CD14-positive monocyte (primary cell): Measurements from ENCODE around the gene MUC6. TPM values are rescaled to one million over a fixed set of nuclear protein-coding genes. Genes with fewer than 3 reads are reported as not detected.

Experiments used
- DNase-seq, 3 donors: peaks; one replicate each; pipeline ENCODE4 v3.0.0-alpha.2; 2011 to 2022
- H2AFZ ChIP-seq: 2 replicates; pipeline ENCODE4 v1.6.0; 2012; ENCODE audit warnings: mild to moderate bottlenecking, low read depth, low read length, inconsistent platforms; ENCODE audit not compliant: insufficient read depth, poor library complexity, severe bottlenecking
- H3K27ac ChIP-seq, 2 donors: 1 replicate in 1 of 2; 2 replicates in 1 of 2; pipeline ENCODE4 v1.5.1; 2012 to 2013; ENCODE audit warnings: low read length in 2 of 2, control low read depth in 1 of 2, inconsistent platforms in 1 of 2, low read depth in 1 of 2, mild to moderate bottlenecking in 1 of 2
- H3K27me3 ChIP-seq, 2 donors: one replicate each; pipeline versions ENCODE4 v1.6.0 to v1.6.1; 2011 to 2013; ENCODE audit warnings: low read length in 2 of 2; ENCODE audit not compliant: control insufficient read depth in 2 of 2, insufficient read depth in 2 of 2
- H3K36me3 ChIP-seq, 2 donors: replicated peaks in 1 of 2; 1 replicate in 1 of 2; 2 replicates in 1 of 2; pipeline versions ENCODE4 v1.5.1 to v1.6.1; 2012 to 2013; ENCODE audit warnings: low read length in 2 of 2, control low read depth in 1 of 2, inconsistent platforms in 1 of 2, mild to moderate bottlenecking in 1 of 2; ENCODE audit not compliant: insufficient read depth in 2 of 2, control insufficient read depth in 1 of 2
- H3K4me1 ChIP-seq, 2 donors: 1 replicate in 1 of 2; 2 replicates in 1 of 2; pipeline versions ENCODE4 v1.5.1 to v1.6.1; 2012 to 2013; ENCODE audit warnings: low read length in 2 of 2, control low read depth in 1 of 2, inconsistent platforms in 1 of 2, mild to moderate bottlenecking in 1 of 2, moderate library complexity in 1 of 2; ENCODE audit not compliant: insufficient read depth in 2 of 2, control insufficient read depth in 1 of 2
- H3K4me2 ChIP-seq: replicated peaks from 2 replicates; pipeline ENCODE3; 2012; ENCODE audit warnings: low read length, moderate library complexity, mild to moderate bottlenecking; ENCODE audit not compliant: poor library complexity, severe bottlenecking; ENCODE audit errors: extremely low read depth
- H3K4me3 ChIP-seq, 3 experiments: fragments of 200-600 bp in 1 of 3; sonication (generic) in 1 of 3; replicated peaks in 1 of 3; 1 replicate in 2 of 3; 2 replicates in 1 of 3; pipeline ENCODE4 v1.5.1; 2011 to 2013; ENCODE audit warnings: low read length in 3 of 3, mild to moderate bottlenecking in 3 of 3, control low read depth in 2 of 3, low read depth in 2 of 3, inconsistent platforms in 1 of 3, moderate library complexity in 1 of 3
- H3K79me2 ChIP-seq: 2 replicates; pipeline ENCODE4 v1.6.0; 2012; ENCODE audit warnings: mild to moderate bottlenecking, control low read depth, inconsistent platforms, low read length, moderate library complexity; ENCODE audit not compliant: insufficient read depth
- H3K9ac ChIP-seq: 2 replicates; pipeline ENCODE4 v1.6.0; 2017; ENCODE audit warnings: low read length, mild to moderate bottlenecking; ENCODE audit not compliant: insufficient read depth, poor library complexity, severe bottlenecking
- H3K9me3 ChIP-seq, 2 donors: replicated peaks in 1 of 2; 1 replicate in 1 of 2; 2 replicates in 1 of 2; pipeline versions ENCODE4 v1.5.1 to v1.6.1; 2012 to 2013; ENCODE audit warnings: low read length in 2 of 2, control low read depth in 1 of 2; ENCODE audit not compliant: control insufficient read depth in 1 of 2, insufficient read depth in 1 of 2
- H4K20me1 ChIP-seq: 2 replicates; pipeline ENCODE4 v1.6.0; 2012; ENCODE audit warnings: mild to moderate bottlenecking, low read length, control low read depth, moderate library complexity; ENCODE audit not compliant: insufficient read depth
- H3K27ac Mint-ChIP-seq, 7 donors: one replicate each; pipeline ENCODE4 v1.8.0; 2020; ENCODE audit warnings: mild to moderate bottlenecking in 7 of 7, mixed read lengths in 7 of 7, moderate library complexity in 6 of 7, inconsistent platforms in 2 of 7
- H3K27me3 Mint-ChIP-seq, 3 donors: one replicate each; pipeline ENCODE4 v1.8.0; 2021 to 2022; ENCODE audit warnings: low read depth in 3 of 3, mild to moderate bottlenecking in 3 of 3, mixed read lengths in 3 of 3, moderate library complexity in 3 of 3, inconsistent platforms in 1 of 3
- H3K36me3 Mint-ChIP-seq, 2 donors: one replicate each; pipeline ENCODE4 v1.8.0; 2020; ENCODE audit warnings: mixed read lengths in 2 of 2, inconsistent platforms in 1 of 2, mild to moderate bottlenecking in 1 of 2
- H3K4me1 Mint-ChIP-seq: one replicate; pipeline ENCODE4 v1.8.0; 2020; ENCODE audit warnings: mild to moderate bottlenecking, mixed read lengths
- H3K4me3 Mint-ChIP-seq, 2 donors: one replicate each; pipeline ENCODE4 v1.8.0; 2020; ENCODE audit warnings: mild to moderate bottlenecking in 2 of 2, mixed read lengths in 2 of 2, moderate library complexity in 1 of 2
- H3K9me3 Mint-ChIP-seq, 7 donors: one replicate each; pipeline ENCODE4 v1.8.0; 2020 to 2022; ENCODE audit warnings: mixed read lengths in 7 of 7, mild to moderate bottlenecking in 6 of 7, moderate library complexity in 6 of 7, inconsistent platforms in 2 of 7
- CTCF ChIP-seq: fragments of 200-600 bp; IDR thresholded peaks from one replicate; pipeline ENCODE4 v1.8.0; 2022; ENCODE audit warnings: antibody characterized with exemption, mild to moderate bottlenecking
- WGBS: methylation state at CpG from one replicate; pipeline ENCODE4 v1.1.5; 2013; ENCODE audit warnings: missing lambda C conversion rate; ENCODE audit not compliant: insufficient coverage; 5-methylcytosine and 5-hydroxymethylcytosine counted together
- intact Hi-C, 2 donors: fragments of 100-400 bp; cut with micrococcal nuclease; formaldehyde crosslinking; loops; one replicate each; pipeline versions ENCODE4 v1.15.0 to v1.15.1; 2023
- polyA plus RNA-seq, 3 donors: library from polyadenylated mRNA; depleted of rRNA in 1 of 3; unstranded in 2 of 3; stranded (reverse) in 1 of 3; fragments of 300-500 nt in 2 of 3; fragments of >200 nt in 1 of 3; fragmentation: Illumina TruSeq in 2 of 3; gene quantifications; 1 replicate in 2 of 3; 2 replicates in 1 of 3; pipeline ENCODE4 v1.2.3, GENCODE V29; 2012 to 2021

The MUC6 gene
- polyA plus RNA-seq, 3 donors, result not detected

- 95% methylated on average over 17 of the region's 22 CpGs for WGBS
These were observed 40.6 kb downstream of the MUC6 start for GRCh38 chr11:995752-996420.

More at GRCh38 chr11:995752-996420, 40.6 kb downstream of the MUC6 start:
- Mint-ChIP-seq H3K4me3 (no peak overlapping the region), H3K4me1 (peaks cover 5% of the 10 kb centered on the region), H3K36me3 (peaks cover 52 to 91% of the 10 kb centered on the region in 2 donors), H3K27ac (peak overlapping the region in 2 of 7 donors; percentile 26 to 37), H3K9me3 (peaks cover 0 to 2% (median 0%) of the 10 kb centered on the region in 7 donors), H3K27me3 (peaks cover 0 to 1% (median 0%) of the 10 kb centered on the region in 3 donors)
- H3K27me3 ChIP-seq, result no peaks in the 10 kb centered on the region
- no peak overlapping the region for H3K9ac ChIP-seq
- TF ChIP-seq CTCF, result no peak
- peaks cover 58 to 80% of the 10 kb centered on the region in 2 donors for H3K36me3 ChIP-seq
- no peak for DNase-seq
- no peak overlapping the region for H2AFZ ChIP-seq
- H3K27ac ChIP-seq, result no peak overlapping the region
- intact Hi-C loops, result no loop called here
- H4K20me1 ChIP-seq, result peaks cover 24% of the 10 kb centered on the region
- H3K79me2 ChIP-seq, result no peaks in the 10 kb centered on the region
- H3K4me2 ChIP-seq, result no peak overlapping the region
- H3K9me3 ChIP-seq, result peaks cover 0 to 4% of the 10 kb centered on the region in 2 donors
- no peaks in the 10 kb centered on the region for H3K4me1 ChIP-seq
- H3K4me3 ChIP-seq, result no peak overlapping the region
